Gastrocnemius medialis (tissue), 4 donors: ENCODE measurements around the gene VAMP3.

Source experiments
- POLR2A ChIP-seq, 2 donors: fragments of 450-650 bp; IDR thresholded peaks; one replicate each; pipeline ENCODE4 v1.6.1; 2017; ENCODE audit warnings: antibody characterized with exemption in 2 of 2, mild to moderate bottlenecking in 2 of 2, moderate library complexity in 2 of 2
- TF ChIP-seq, protein P1 (sequence below), 5 experiments: fragments of 450-650 bp in 3 of 5; fragments of 200-600 bp in 2 of 5; sonication (generic) in 2 of 5; IDR thresholded peaks in 4 of 5; conservative IDR thresholded peaks in 1 of 5; 1 replicate in 4 of 5; 2 replicates in 1 of 5; pipeline ENCODE4 v1.5.1; 2016 to 2019; ENCODE audit warnings: antibody characterized with exemption in 5 of 5, mild to moderate bottlenecking in 3 of 5, moderate library complexity in 3 of 5

DNA sequence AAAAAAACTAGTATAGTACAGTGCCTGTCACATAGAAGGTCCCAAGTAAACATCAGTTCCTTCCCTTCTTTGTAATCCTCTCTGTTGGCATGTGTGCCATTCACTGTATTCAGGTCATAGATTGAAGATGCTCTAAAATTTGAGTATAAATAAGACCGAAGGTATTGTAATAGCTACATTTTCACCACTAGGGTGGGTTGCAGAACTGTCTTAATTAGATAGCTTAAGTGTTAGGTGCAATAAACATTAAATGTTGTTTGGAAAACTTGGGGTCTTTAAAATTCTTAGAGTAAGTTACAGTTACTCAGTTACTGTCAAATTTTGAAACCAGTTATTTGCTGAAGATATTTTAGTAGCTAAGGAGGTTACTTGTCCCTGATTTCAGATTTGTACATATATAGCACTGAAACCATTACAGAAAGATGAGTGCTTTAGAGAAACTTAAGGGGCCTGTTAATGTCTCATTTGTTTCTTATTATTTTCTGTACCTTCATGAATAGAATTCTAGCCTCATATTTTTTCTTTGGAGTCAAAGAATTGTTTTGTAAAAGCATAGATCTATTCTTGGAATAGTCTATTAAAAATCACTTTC, 37.3 kb downstream of the VAMP3 start:
- TF ChIP-seq, protein P1, sequence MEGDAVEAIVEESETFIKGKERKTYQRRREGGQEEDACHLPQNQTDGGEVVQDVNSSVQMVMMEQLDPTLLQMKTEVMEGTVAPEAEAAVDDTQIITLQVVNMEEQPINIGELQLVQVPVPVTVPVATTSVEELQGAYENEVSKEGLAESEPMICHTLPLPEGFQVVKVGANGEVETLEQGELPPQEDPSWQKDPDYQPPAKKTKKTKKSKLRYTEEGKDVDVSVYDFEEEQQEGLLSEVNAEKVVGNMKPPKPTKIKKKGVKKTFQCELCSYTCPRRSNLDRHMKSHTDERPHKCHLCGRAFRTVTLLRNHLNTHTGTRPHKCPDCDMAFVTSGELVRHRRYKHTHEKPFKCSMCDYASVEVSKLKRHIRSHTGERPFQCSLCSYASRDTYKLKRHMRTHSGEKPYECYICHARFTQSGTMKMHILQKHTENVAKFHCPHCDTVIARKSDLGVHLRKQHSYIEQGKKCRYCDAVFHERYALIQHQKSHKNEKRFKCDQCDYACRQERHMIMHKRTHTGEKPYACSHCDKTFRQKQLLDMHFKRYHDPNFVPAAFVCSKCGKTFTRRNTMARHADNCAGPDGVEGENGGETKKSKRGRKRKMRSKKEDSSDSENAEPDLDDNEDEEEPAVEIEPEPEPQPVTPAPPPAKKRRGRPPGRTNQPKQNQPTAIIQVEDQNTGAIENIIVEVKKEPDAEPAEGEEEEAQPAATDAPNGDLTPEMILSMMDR (IDR thresholded peaks at IDR 0.05 in 4 of 5, conservative IDR thresholded peaks at IDR 0.05 in 1 of 5) = peak in 2 of 5 experiments; percentile 6 to 48
- TF ChIP-seq POLR2A (IDR thresholded peaks at IDR 0.05) = no peak
